Testis (tissue), 3 donors: ENCODE data around the gene GMEB2. TPM values are rescaled to one million over a fixed set of nuclear protein-coding genes. Genes with fewer than 3 reads are reported as not detected.
"Not testable (repeated sequence)": the region's sequence is repeated elsewhere in the genome, so short reads cannot be mapped to it uniquely, and the experiment has no call there.

Experiments
- DNase-seq: peaks from one replicate; pipeline ENCODE4 v3.0.0-alpha.2; 2019
- H3K27ac ChIP-seq, 2 donors: fragments of 200-600 bp; sonication (generic); one replicate each; pipeline ENCODE4 v1.5.1; 2019
- H3K27me3 ChIP-seq: fragments of 200-600 bp; sonication (generic); one replicate; pipeline ENCODE4 v1.5.1; 2019
- H3K36me3 ChIP-seq: fragments of 200-600 bp; sonication (generic); one replicate; pipeline ENCODE4 v1.5.1; 2017; ENCODE audit warnings: low read depth; ENCODE audit errors: missing control alignments
- H3K4me1 ChIP-seq: fragments of 200-600 bp; sonication (generic); one replicate; pipeline ENCODE4 v1.5.1; 2019
- H3K4me3 ChIP-seq, 2 donors: fragments of 200-600 bp; sonication (generic); one replicate each; pipeline ENCODE4 v1.5.1; 2017 to 2019
- H3K9me3 ChIP-seq: fragments of 200-600 bp; sonication (generic); one replicate; pipeline ENCODE4 v1.5.1; 2017
- CTCF ChIP-seq, 3 experiments: fragments of 450-650 bp in 2 of 3; fragments of 200-600 bp in 1 of 3; sonication (generic) in 1 of 3; IDR thresholded peaks; one replicate each; pipeline ENCODE4 v1.5.1; 2016 to 2019; ENCODE audit warnings: antibody characterized with exemption in 3 of 3, mild to moderate bottlenecking in 2 of 3, moderate library complexity in 1 of 3
- POLR2A ChIP-seq: fragments of 450-650 bp; IDR thresholded peaks from one replicate; pipeline ENCODE4 v1.6.1; 2017; ENCODE audit warnings: antibody characterized with exemption, mild to moderate bottlenecking, moderate library complexity
- WGBS, 2 donors: methylation state at CpG; one replicate each; pipeline ENCODE4 v1.1.5; 2018; 5-methylcytosine and 5-hydroxymethylcytosine counted together
- intact Hi-C: fragments of 100-400 bp; cut with DNase I; formaldehyde crosslinking; loops from one replicate; pipeline ENCODE4 v1.15.1; 2023; ENCODE audit warnings: low total_unique reads
- polyA plus RNA-seq: library from polyadenylated mRNA; stranded (reverse); fragments of 350-450 nt; fragmentation: Illumina TruSeq; extraction: RNeasy Lipid Tissue Mini Kit (QIAGEN cat#74804); gene quantifications from one replicate; pipeline ENCODE4 v1.2.3, GENCODE V29; 2014; ENCODE audit warnings: low read depth, low replicate concordance; ENCODE audit not compliant: insufficient read depth
- total RNA-seq, 2 donors: library from RNA; depleted of rRNA; stranded (reverse); fragments of >200 nt; gene quantifications; one replicate each; pipeline ENCODE4 v1.2.3, GENCODE V29; 2016

The GMEB2 gene
- total and polyA plus RNA-seq, 3 donors from 2014 or later, result 20.3 to 33.1 (median 31.0) TPM

DNA sequence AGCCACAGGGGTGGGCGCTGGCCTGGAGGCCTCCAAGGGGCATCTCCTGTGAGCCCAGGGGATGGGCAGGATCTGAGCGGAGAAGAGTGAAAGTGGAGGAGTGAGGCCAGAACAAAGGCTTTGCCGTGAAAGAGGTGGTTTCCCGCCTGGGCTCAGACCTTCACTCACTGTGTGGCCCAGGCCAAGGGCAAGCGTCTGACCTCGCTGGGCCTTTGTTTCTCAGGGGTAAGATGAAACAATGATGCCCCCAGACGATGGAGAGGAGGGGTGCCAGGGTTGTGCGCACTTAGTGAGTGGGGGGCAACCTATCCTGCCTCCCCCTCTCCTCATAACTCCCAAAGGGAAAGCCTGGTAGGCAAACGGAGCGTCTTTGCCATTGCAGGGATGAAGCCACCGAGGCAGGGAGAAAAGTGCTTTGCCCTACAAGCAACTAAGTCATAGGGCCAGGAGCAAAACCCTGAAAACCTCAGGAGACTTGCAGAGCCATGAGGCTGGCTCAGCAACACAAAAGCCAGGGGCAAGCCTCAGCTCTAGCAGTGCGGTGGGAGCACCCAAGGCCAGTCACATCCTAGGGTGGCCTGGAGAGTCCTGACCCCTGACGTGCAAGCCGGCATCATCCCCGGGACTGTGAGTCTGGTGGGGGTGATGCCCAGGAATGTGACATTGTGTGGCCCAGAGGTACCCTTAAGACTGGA, 27.2 kb upstream of the GMEB2 start:
- Histone ChIP-seq H3K9me3 (no peaks in the 10 kb centered on the region), H3K4me3 (peak overlapping the region in 1 of 2 donors; percentile 69), H3K27ac (peak overlapping the region in 1 of 2 donors; percentile 53), H3K27me3 (no peaks in the 10 kb centered on the region), H3K36me3 (no peaks in the 10 kb centered on the region), H3K4me1 (peaks cover 21% of the 10 kb centered on the region)
- 37 to 38% methylated on average over 11 to 15 of the region's 15 CpGs for WGBS, 2 donors
- TF ChIP-seq POLR2A (no peak), CTCF (IDR thresholded peaks at IDR 0.05) (no peak)
- intact Hi-C loops, result no loop called here
- no peak for DNase-seq

DNA sequence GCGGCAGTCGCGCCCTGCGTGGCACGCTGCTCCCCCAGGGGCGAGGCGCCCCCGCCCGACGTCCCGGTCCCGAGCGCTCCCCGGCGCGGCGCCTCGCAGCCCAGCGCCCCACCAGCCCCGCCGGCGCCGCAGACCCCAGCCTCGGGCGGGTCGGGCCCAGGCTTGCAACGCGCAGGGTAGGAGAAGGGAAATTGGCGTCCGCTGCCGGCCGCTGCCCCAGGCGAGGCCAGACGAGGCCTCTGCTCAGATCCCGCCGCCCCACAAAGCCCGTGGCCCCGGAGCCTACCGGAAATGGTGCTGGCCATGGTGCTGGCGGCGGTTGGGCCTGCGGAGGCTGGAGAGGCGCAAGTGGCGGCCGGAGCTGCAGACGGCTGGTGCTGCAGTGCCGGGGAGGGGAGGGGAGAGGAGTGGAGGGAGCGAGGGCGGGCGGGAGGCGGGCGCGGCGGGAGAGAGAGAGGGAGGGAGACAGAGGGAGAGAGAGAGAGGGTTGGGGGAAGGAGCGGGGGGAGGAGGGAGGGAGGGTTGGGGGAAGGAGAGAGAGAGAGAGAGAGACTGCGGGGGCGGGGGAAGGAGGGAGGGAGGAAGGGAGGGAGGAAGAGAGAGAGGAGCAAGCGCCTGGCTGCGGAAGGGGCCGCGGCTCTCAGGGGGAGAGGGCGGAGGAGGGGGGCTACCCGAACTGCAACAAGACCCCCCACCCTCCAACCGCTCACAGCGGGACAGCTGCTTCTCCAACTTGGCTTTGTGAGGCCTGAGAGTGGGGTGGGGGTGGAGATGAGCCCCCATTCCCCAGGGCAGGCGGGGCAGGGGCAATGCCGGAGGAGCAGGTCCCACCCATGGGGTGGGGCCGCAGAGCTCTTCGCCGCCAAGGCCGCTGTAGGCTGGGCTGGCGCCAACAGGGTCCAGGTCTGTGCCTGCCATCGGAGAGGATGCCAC, 26.4 kb upstream of the GMEB2 start, which contains the start of gene STMN3:
Gene STMN3 (minus strand): TSS at position 384 of the 933 bp plus-strand sequence. CDS start 79 bp downstream, at position 305.
- intact Hi-C loops, result no loop called here
- Histone ChIP-seq H3K4me1 (peaks cover 21% of the 10 kb centered on the region), H3K4me3 (peak within 1 kb of the TSS; percentile 58 to 69), H3K27me3 (no peaks in the 10 kb centered on the region), H3K27ac (peak within 1 kb of the TSS in 1 of 2 donors; percentile 53), H3K36me3 (no peaks in the 10 kb centered on the region), H3K9me3 (no peaks in the 10 kb centered on the region)
- TF ChIP-seq POLR2A, result no peak
- TF ChIP-seq CTCF (IDR thresholded peaks at IDR 0.05), result no peak
- peak; percentile 87 for DNase-seq
- 0 to 1% methylated on average over 13 to 14 of the region's 73 CpGs for WGBS, 2 donors

DNA sequence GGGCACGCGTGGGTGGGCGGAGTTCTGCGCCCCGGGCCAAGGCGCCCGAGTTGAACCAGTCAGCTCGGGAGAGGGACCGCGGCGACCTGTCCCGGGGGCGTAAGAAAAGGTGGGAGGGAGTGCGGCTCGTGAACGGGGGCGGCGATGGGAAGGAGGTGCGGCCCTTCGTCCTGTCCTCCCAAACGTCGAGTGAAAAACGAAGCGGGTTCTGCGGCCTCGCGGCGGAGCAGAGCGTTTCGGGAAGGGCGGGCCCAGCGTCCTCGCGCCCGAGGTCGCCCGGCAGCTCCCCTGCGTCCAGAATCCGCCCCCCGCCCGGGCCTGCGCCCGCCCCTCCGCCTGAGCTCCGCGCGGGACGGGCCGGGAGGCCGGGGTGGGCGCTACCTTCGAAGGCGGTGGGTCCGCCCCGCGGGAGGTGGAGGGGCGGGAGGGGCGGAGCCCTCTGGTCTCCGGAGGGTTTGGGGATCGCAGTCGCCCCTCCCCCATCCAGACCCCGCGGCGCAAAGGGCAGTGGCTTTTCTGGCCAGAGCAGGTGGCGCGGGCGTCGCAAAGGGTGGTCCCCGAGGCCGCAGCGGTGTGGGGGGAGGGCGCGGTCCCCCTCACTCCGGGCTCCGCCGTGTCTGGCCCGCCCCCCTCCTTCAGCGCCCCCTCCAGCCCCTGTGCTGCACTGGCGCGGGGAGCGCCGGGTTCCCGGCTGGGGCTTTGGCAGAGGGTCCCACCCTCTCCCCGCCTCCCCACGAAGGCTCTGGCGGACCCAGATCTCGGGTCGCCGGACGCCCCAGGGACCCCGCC, 25.5 kb upstream of the GMEB2 start:
- TF ChIP-seq CTCF (IDR thresholded peaks at IDR 0.05) (no peak), POLR2A (no peak)
- intact Hi-C loops, result no loop called here
- Histone ChIP-seq H3K27me3 (no peaks in the 10 kb centered on the region), H3K4me3 (peak overlapping the region; percentile 58 to 69), H3K27ac (peak overlapping the region in 1 of 2 donors; percentile 24), H3K36me3 (no peaks in the 10 kb centered on the region), H3K4me1 (peaks cover 16% of the 10 kb centered on the region), H3K9me3 (no peaks in the 10 kb centered on the region)
- 1% methylated on average over 83 of the region's 91 CpGs; no CpG with 5 or more reads in 1 of the 2 donors for WGBS, 2 donors
- DNase-seq, result no peak

GRCh38 chr20:63651942-63652191, 25.0 kb upstream of the GMEB2 start:
- Histone ChIP-seq H3K4me1 (peaks cover 11% of the 10 kb centered on the region), H3K36me3 (no peaks in the 10 kb centered on the region), H3K9me3 (no peaks in the 10 kb centered on the region), H3K27me3 (no peaks in the 10 kb centered on the region), H3K27ac (no peak overlapping the region), H3K4me3 (peak overlapping the region; percentile 58 to 69)
- intact Hi-C loops, result no loop called here
- no peak for DNase-seq
- WGBS, 2 donors, result 9 to 32% methylated on average over 6 to 11 of the region's 11 CpGs
- TF ChIP-seq CTCF (IDR thresholded peaks at IDR 0.05) (no peak), POLR2A (no peak)

DNA sequence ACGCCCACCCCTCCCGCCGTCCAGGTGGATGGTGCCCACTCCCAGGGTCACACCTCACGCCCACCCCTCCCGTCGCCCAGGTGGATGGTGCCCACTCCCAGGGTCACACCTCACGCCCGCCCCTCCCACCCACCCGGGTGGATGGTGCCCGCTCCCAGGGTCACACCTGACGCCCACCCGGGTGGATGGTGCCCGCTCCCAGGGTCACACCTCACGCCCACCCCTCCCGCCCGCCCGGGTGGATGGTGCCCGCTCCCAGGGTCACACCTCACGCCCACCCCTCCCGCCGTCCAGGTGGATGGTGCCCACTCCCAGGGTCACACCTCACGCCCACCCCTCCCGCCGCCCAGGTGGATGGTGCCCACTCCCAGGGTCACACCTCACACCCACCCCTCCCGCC, 23.6 kb upstream of the GMEB2 start:
- intact Hi-C loops, DNase-seq, H3K9me3 ChIP-seq, H3K27me3 ChIP-seq, H3K27ac ChIP-seq, H3K36me3 ChIP-seq, H3K4me3 ChIP-seq: not testable (repeated sequence)
- WGBS, 2 donors, result 88 to 100% methylated on average over 1 to 20 of the region's 25 CpGs
- H3K4me1 ChIP-seq, result peaks cover 10% of the 10 kb centered on the region
